ENCODE measurements around the gene SPSB3.

Gene SPSB3

GRCh38 chr16:1775006-1775845 lies 7.1 kb downstream of the SPSB3 start:
- no peak for DNase-seq (ENCODE audit: low read depth)

GRCh38 chr16:1774448-1774780 lies 8.0 kb downstream of the SPSB3 start:
- no peak for DNase-seq (ENCODE audit: low read depth)

- no peak for DNase-seq (ENCODE audit: low read depth)
Observed at GRCh38 chr16:1773703-1774447, 8.5 kb downstream of the SPSB3 start.

- DNase-seq (ENCODE audit: low read depth) = peak; percentile 70
Observed at GRCh38 chr16:1772908-1773702, 9.3 kb downstream of the SPSB3 start, which contains the start of gene MRPS34. MRPS34 (minus strand) TSS chr16:1773134; CDS start chr16:1773119, 15 bp downstream.

GRCh38 chr16:1772362-1772907 lies 9.9 kb downstream of the SPSB3 start, which contains the start of gene EME2:
EME2 (plus strand) TSS chr16:1772810; CDS start chr16:1773228, 418 bp downstream.
- DNase-seq (ENCODE audit: low read depth) = peak; percentile 41

GRCh38 chr16:1771864-1772361 lies 10.5 kb downstream of the SPSB3 start:
- no peak for DNase-seq (ENCODE audit: low read depth)

GRCh38 chr16:1771188-1771863 lies 11.0 kb downstream of the SPSB3 start, which contains the start of gene NME3:
NME3 (minus strand) TSS chr16:1771543; CDS start chr16:1771534, 9 bp downstream.
- DNase-seq (ENCODE audit: low read depth) = peak; percentile 70

GRCh38 chr16:1770328-1771187 lies 11.8 kb downstream of the SPSB3 start:
- DNase-seq (ENCODE audit: low read depth) = peak; percentile 47

GRCh38 chr16:1769402-1770300 lies 12.7 kb downstream of the SPSB3 start:
- no peak for DNase-seq (ENCODE audit: low read depth)

- no peak for DNase-seq (ENCODE audit: low read depth)
Observed at GRCh38 chr16:1768767-1769401, 13.5 kb downstream of the SPSB3 start.

- DNase-seq (ENCODE audit: low read depth) = no peak
Observed at GRCh38 chr16:1768061-1768766, 14.2 kb downstream of the SPSB3 start.

- no peak for DNase-seq (ENCODE audit: low read depth)
Observed at GRCh38 chr16:1767116-1767994, 15.0 kb downstream of the SPSB3 start.

- DNase-seq (ENCODE audit: low read depth) = no peak
Observed at GRCh38 chr16:1766701-1767100, 15.7 kb downstream of the SPSB3 start.

GRCh38 chr16:1766231-1766630 lies 16.1 kb downstream of the SPSB3 start:
- no peak for DNase-seq (ENCODE audit: low read depth)

GRCh38 chr16:1765826-1766225 lies 16.5 kb downstream of the SPSB3 start:
- DNase-seq (ENCODE audit: low read depth) = no peak

GRCh38 chr16:1764971-1765370 lies 17.4 kb downstream of the SPSB3 start:
- no peak for DNase-seq (ENCODE audit: low read depth)

Measured in activated T-helper 9 cell treated with anti-CD3 and anti-CD28 coated beads, Interleukin-2, amount 50 U/mL, for 16 hours (primary cell).